Uterus (tissue), 2 donors: ENCODE measurements around the gene SLC29A4.

ENCODE experiments used
- CTCF ChIP-seq, 4 experiments: fragments of 200-600 bp in 2 of 4; fragments of 450-650 bp in 2 of 4; sonication (generic) in 2 of 4; IDR thresholded peaks; one replicate each; pipeline ENCODE4 v1.5.1; 2016 to 2019; ENCODE audit warnings: antibody characterized with exemption in 4 of 4, mild to moderate bottlenecking in 2 of 4, moderate library complexity in 1 of 4
- POLR2A ChIP-seq, 2 donors: fragments of 450-650 bp; IDR thresholded peaks; one replicate each; pipeline ENCODE4 v1.6.1; 2016; ENCODE audit warnings: antibody characterized with exemption in 2 of 2, mild to moderate bottlenecking in 1 of 2, moderate library complexity in 1 of 2

GRCh38 chr7:5279734-5280133, 3.0 kb upstream of the SLC29A4 start:
- TF ChIP-seq POLR2A (IDR thresholded peaks at IDR 0.05) (no peak), CTCF (IDR thresholded peaks at IDR 0.05) (no peak)
